ENCODE data around the gene MYH14.

The MYH14 gene

GRCh38 chr19:50195224-50195623 is 8.2 kb upstream of the MYH14 start:
- no peak for DNase-seq

- no peak for DNase-seq
These were observed 7.0 kb upstream of the MYH14 start for GRCh38 chr19:50196322-50196932.

DNA sequence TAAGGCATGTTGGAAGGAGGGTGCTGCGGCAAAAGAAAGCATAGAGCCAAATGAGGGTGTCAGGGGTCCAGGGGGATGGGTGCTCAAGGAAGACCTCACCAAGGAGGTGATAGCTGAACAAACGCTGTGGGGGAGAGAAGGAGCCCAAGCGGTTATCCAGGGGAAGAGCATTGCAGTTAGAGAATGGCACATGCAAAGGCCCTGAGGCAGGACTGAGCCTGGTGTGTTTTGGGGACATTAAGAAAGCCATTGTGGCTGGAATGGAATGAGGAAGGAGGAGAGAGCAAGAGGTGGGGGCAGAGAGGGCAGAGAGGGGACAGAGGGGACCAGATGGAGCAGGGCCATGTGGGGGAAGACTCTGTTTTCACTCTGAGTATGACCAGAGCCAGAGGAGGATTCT is 6.1 kb upstream of the MYH14 start:
- DNase-seq: no peak

GRCh38 chr19:50198431-50199258 is 4.8 kb upstream of the MYH14 start:
- DNase-seq: no peak

- no peak for DNase-seq
These were observed 4.2 kb upstream of the MYH14 start for GRCh38 chr19:50199259-50199555.

GRCh38 chr19:50202386-50202785 is 1.0 kb upstream of the MYH14 start:
- DNase-seq: no peak

- DNase-seq: no peak
These were observed 501 bp upstream of the MYH14 start for GRCh38 chr19:50202962-50203280.

DNA sequence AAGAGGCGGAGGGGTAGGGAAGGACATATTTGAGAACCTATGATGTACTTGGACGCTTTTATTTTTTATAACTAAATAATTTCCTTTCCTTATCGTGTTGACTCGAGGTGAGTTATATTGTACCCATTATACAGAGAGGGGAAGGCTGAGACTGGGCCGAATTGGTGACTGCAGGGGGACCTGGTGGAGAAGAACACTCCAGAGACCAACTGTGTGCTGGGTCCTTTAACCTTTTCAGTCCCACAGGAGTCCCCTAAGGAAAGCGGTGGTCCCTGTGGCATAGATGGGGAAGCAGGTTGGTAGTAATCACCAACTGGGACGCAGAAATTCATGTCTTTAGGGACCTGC is 633 bp downstream of the MYH14 start:
- DNase-seq: no peak

DNA sequence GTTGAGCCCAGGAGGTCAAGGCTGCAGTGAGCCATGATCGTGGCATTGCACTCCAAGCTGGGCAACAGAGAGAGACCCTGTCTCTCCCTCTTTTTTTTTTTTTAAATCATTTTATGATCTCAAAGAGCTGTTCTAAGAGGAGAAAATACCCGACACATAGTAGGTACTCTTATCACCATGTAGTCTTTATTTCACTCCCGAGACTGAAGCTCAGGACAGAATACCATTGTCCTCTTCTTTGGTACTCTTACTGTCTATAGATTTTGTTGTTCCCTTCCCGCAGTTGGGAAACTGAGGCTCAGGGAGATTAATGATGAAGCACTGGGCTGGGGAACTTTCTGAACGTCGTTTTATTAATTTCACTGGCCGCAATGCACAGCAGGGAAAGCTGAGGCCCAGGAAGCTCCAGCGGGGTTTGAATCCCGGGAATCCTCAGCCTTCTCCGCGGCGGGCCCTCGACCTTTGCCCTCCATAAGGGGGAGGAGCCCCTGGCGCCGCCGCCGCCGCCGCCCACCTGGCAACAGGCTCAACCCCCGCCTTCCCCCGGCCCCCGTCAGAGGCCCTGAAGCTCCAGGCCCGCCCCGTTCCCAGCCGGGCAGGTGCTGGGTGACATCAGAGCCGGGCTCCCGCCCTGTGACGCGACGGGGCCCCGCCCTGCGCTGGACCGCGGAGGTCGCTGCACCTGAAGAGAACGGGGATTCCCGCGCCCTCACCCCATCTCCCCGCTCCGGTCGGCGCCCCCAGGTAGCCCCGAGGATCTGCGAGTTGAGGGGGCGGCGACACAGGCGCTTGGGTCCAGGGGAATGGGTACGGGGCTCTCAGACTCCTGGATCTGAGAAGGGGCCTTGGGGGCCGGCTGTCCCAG is 1.6 kb downstream of the MYH14 start:
- no peak for DNase-seq

DNA sequence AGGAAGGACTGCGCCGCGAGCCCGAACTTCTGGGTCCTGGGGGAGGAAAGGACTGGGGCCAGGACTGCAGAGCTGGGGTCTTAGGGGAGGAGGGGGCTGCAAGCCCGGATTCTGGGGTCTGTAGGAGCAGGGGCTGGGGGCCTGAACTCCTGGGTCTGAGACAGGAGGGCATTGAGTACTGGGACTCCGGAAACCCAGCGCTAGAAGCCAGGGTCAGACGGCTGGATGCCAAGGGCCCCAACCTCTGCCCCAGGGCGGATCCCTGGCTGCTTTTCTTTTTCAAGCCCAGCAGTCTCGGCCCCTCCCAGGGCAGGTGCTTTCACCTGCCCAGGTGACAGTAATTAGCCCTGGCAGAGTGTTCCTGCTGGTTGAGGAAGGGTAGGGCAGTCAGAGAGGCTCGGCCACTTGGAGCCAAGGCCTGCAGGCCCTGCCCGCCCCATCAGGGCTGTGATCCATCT is 2.3 kb downstream of the MYH14 start:
- no peak for DNase-seq

- no peak for DNase-seq
These were observed 2.8 kb downstream of the MYH14 start for GRCh38 chr19:50206191-50206590.

DNA sequence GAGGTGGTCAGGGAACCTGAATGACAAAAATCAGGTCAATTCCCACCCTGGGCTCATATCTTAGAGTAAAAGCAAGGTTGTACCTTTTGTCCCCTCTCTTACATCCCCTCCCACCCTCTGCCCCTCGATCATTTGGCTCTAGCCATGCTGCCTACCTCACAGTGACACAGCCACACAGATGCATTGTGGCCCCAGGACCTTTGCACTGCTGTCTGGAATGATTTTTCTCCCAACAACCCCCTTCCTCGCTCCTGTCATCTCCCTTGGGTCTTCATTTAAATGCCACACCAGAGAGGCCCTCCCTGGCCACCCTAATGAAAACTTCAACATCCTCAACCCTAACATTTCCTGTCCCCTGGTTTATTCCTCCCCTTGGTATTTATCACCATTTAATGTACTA is 4.3 kb downstream of the MYH14 start:
- no peak for DNase-seq

DNA sequence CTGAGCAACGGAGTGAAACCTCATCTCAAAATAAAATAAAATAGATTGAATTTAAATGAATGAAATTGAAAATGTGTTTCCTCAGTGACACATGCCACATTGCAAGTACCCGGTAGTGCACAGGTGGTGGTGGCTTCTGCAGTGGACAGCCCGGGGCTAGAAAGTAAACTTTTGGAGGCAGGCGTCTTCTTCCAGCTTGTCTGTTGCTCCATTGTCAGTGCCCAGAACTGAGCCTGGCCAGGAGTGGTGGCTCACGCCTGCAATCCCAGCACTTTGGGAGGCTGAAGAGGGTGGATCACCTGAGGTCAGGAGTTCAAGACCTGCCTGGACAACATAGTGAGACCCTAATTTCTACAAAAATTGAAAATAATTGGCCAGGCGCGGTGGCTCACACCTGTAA is 5.7 kb downstream of the MYH14 start:
- no peak for DNase-seq

GRCh38 chr19:50210425-50210824 is 7.0 kb downstream of the MYH14 start:
- DNase-seq: no peak

- DNase-seq: no peak
These were observed 10.5 kb downstream of the MYH14 start for GRCh38 chr19:50213925-50214324.

- no peak for DNase-seq
These were observed 11.5 kb downstream of the MYH14 start for GRCh38 chr19:50214699-50215543.

DNA sequence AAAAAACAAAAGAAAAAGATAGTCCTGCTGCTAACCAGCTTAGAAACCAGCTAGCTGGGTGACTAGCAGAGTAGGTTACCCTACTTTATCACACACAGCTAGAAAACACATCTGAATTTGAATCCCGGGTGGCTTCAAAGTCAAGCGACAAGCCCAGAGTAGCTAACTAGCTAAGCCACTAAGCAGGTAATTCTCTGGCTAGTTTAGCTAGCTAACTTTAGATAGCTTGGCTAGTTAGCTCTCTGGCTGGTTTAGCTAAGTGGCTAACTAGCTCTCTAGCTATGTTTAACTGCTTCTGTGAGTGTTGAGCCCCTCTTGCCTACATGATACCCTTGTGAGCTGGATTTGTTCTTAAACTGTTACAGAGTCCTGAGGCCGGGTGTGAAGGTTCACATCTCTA is 12.4 kb downstream of the MYH14 start:
- DNase-seq: no peak

DNA sequence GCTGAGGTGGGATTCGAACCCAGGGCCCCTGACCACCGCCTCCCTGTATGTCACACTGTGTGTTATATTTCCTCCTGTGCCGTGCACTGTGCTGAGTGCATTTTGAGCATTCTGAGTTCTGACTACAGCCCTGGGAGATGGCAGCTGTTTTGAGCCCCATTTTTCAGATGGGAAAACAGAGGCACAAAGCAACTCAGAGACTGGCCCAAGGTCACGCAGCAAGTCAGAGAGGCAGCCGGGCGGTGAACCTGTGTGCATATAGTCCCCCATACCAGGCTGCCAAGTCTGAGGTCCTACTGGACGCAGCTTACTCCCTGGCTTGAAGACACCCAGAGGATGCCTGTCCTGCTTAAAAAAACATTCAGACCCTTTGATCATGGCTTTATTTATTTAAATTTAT is 17.7 kb downstream of the MYH14 start:
- no peak for DNase-seq

- no peak for DNase-seq
These were observed 19.4 kb downstream of the MYH14 start for GRCh38 chr19:50222691-50223438.

GRCh38 chr19:50223439-50223716 is 20.0 kb downstream of the MYH14 start:
- DNase-seq: no peak

DNA sequence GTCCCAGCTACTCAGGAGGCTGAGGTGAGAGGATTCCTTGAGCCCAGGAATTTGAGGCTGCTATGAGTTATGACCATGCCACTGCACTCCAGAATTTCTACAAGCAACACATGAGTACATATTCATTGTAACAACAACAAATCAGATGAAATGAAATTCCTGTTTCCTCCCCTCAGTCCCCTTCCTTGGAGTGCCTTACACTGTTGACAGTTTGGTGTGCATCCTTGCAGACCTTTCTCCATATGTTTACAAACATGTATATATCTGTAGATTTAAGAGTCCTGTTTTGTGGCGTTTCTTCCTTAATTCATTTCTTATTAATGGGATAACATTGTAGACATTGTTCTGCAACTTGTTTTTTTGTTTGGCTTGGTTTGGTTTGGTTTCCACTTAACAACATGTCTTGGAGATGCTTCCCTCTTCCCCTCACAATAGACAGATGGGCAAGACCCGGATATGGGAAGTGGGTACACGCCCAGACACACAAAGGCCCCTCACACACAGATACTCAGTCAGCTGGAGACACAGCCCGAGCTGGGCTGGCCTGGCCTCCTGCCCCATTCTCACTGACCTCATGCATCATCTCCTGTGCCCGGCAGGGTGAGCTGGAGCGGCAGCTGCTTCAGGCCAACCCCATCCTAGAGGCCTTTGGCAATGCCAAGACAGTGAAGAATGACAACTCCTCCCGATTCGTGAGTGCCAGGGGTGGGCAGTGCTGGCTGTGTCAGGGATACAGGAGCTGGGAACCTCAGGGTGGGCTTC is 21.7 kb downstream of the MYH14 start:
- no peak for DNase-seq

DNA sequence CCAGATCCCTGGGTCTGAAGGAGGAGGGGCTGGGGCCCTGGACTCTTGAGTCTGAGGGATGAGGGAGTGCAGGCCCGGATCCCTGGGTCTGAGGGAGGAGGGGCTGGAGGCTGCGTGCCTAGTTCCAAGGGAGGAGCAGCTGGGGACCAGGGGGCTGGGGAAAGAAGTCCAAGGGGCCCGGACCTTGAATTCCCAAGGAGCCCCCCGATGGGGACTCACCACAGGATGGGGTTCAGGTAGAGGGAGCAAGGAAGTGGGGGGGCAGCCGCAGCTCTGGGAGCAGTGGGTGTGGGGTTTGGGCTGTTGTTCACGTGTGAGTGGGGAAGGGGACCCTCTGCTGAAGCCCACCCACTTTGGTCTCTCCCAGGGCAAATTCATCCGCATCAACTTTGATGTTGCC is 23.1 kb downstream of the MYH14 start:
- DNase-seq: no peak

All from fibroblast of skin of right quadriceps (primary cell).